ENCODE data around the gene TXNDC11.

DNA sequence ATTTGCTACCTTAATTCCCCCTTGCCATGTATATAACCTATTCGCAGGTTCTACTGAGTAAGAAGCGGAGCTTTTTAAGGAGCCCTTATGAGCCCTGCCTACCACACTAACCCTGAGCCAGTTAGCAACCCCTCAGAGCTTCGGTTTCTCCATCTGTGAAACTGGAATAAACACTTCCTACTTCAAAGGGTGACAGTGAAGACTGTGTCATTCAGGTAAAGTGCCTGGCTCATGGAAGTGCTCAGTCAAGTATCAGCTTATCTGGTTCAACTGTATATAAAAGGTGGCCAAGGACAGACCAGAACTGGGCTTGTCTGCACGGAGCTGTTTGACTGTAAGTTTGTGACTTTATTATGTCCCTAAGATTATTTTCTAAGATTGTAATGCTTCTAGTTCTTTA is 31.0 kb downstream of the TXNDC11 start:
- TF ChIP-seq GATA2 (IDR thresholded peaks at IDR 0.05; ENCODE audit: low read depth, low read length) (no peak), GATA3 (IDR thresholded peaks at IDR 0.05; ENCODE audit: low read depth, low read length) (no peak)

Data from SH-SY5Y (cell line).